Measurements from ENCODE around the gene TAAR2. TPM values are rescaled to one million over a fixed set of nuclear protein-coding genes. Genes with fewer than 3 reads are reported as not detected.

TAAR2 gene, protein sequence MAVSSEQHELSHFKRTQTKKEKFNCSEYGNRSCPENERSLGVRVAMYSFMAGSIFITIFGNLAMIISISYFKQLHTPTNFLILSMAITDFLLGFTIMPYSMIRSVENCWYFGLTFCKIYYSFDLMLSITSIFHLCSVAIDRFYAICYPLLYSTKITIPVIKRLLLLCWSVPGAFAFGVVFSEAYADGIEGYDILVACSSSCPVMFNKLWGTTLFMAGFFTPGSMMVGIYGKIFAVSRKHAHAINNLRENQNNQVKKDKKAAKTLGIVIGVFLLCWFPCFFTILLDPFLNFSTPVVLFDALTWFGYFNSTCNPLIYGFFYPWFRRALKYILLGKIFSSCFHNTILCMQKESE
- not detected in 2 replicates for total RNA-seq

DNA sequence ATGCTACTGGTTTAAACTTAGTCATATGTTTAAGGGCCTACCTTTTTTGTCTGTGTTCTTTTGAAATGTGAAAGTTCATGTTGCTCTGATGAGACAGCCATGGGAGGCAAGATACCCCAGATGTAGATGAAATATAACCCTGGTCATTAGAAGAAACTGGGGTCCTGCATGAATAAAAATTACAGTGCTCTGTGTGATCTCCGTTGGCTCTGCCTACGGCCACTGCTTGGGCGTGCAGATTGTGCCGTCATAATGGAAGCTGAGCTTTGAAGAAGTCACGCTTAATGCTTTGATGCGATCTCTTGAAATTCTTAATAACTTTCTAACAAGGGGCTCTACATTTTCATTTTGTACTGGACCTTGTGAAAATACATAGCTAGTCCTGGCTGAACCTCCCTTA, at the start of gene TAAR2:
Gene TAAR2 (minus strand): TSS at position 101 of the 400 bp plus-strand sequence. CDS start 0 bp downstream, at position 101.

GRCh38 chr6:132659082-132659481, 35.0 kb upstream of the TAAR2 start, which contains the start of gene TAAR1:
TSS of gene TAAR1 (minus strand) at chr6:132659182. CDS start at chr6:132646003, 13,179 bp downstream.

DNA sequence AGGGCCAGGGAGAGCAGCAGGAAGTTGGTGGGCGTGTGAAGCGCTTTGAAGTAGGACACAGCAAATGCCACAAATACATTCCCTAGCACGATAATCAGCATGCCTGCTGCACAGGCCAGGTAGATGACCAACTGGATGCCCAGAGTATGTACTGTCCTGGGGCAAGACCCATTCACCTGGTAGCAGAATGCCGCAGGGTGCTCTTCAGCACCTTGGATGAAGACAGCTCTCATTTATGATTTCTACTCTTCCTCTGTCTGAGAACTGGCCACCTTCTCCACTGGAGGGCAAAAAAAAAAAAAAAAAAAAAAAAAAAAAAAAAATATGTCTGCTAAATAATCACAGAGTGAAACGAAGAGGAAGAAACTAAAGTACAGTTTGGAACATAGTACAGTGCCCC, 34.6 kb downstream of the TAAR2 start, which contains the start of gene TAAR5:
Gene TAAR5 (minus strand): TSS at position 288 of the 400 bp plus-strand sequence. CDS start 55 bp downstream, at position 233.

GRCh38 chr6:132570221-132570777, 53.8 kb downstream of the TAAR2 start, which contains the start of gene TAAR6:
TSS of gene TAAR6 (plus strand) at chr6:132570322. CDS start at chr6:132570322, 0 bp downstream.

Other genes starting within 250 kb of the TAAR2 start
- 19.5 and 39.2 TPM in 2 replicates for gene MOXD1, start 222.8 kb downstream of the TAAR2 start, total RNA-seq
- gene STX7, start 111.2 kb downstream of the TAAR2 start, total RNA-seq, result 38.7 and 49.4 TPM in 2 replicates
- not detected in 2 replicates for gene TAAR9, start 86.0 kb downstream of the TAAR2 start, total RNA-seq
- gene TAAR8, start 71.6 kb downstream of the TAAR2 start, total RNA-seq, result not detected in 2 replicates
- not detected in 2 replicates for gene TAAR6, start 54.0 kb downstream of the TAAR2 start, total RNA-seq
- not detected in 2 replicates for gene TAAR5, start 34.5 kb downstream of the TAAR2 start, total RNA-seq
- gene TAAR1, start 34.9 kb upstream of the TAAR2 start, total RNA-seq, result not detected in 2 replicates
- gene VNN1, start 89.8 kb upstream of the TAAR2 start, total RNA-seq, result 0.13 and 0.32 TPM in 2 replicates
- not detected in 2 replicates for gene VNN2, start 133.6 kb upstream of the TAAR2 start, total RNA-seq
- gene SLC18B1, start 174.4 kb upstream of the TAAR2 start, total RNA-seq, result 8.2 and 10.5 TPM in 2 replicates
- gene RPS12, start 190.3 kb upstream of the TAAR2 start, total RNA-seq, result 1,277 and 1,494 TPM in 2 replicates

Measured in articular chondrocyte of knee joint (primary cell).